ENCODE measurements around the gene ZCCHC9. TPM values are rescaled to one million over a fixed set of nuclear protein-coding genes. Genes with fewer than 3 reads are reported as not detected.

Gene ZCCHC9
- total RNA-seq, 6 experiments from 2014 or later, result 14.9 to 19.1 (median 17.2) TPM

DNA sequence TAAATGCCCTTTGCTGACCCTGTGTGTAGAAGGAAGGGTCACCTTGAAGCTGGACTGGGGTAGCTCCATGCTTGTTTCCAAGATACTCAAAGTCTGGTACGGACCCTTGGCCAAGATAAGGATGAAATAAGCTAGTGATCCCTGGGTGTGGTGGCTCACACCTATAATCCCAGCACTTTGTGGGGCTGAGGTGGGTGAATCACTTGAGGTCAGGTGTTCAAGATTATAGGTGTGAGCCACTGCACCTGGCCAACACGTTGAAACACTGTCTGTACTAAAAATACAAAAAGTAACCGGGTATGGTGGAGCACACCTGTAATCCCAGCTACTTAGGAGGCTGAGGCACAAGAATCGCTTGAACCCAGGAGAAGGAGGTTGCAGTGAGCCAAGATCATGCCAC lies 59.3 kb downstream of the ZCCHC9 start:
- H3K27me3 ChIP-seq, result no peaks in the 10 kb centered on the region
- H3K36me3 ChIP-seq, result peaks cover 0 to 14% (median 4%) of the 10 kb centered on the region in 4 donors
- H3K4me1 ChIP-seq, result peaks cover 0 to 92% (median 32%) of the 10 kb centered on the region in 4 donors
- intact Hi-C loops (cut with DNase I), result no loop called here
- no peaks in the 10 kb centered on the region for H3K9me3 ChIP-seq
- no peak overlapping the region for H3K4me3 ChIP-seq
- H3K27ac ChIP-seq, result peak overlapping the region in 2 of 3 donors; percentile 84 to 91
- ATAC-seq, result no peak
- no peak for DNase-seq
- WGBS (ENCODE audit: insufficient coverage, low coverage, low lambda C conversion rate, missing lambda C conversion rate), result 76% methylated on average over 3 of the region's 4 CpGs
- TF ChIP-seq, protein P1, sequence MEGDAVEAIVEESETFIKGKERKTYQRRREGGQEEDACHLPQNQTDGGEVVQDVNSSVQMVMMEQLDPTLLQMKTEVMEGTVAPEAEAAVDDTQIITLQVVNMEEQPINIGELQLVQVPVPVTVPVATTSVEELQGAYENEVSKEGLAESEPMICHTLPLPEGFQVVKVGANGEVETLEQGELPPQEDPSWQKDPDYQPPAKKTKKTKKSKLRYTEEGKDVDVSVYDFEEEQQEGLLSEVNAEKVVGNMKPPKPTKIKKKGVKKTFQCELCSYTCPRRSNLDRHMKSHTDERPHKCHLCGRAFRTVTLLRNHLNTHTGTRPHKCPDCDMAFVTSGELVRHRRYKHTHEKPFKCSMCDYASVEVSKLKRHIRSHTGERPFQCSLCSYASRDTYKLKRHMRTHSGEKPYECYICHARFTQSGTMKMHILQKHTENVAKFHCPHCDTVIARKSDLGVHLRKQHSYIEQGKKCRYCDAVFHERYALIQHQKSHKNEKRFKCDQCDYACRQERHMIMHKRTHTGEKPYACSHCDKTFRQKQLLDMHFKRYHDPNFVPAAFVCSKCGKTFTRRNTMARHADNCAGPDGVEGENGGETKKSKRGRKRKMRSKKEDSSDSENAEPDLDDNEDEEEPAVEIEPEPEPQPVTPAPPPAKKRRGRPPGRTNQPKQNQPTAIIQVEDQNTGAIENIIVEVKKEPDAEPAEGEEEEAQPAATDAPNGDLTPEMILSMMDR (IDR thresholded peaks at IDR 0.05), result no peak
- no peak for TF ChIP-seq POLR2A (IDR thresholded peaks at IDR 0.05)

DNA sequence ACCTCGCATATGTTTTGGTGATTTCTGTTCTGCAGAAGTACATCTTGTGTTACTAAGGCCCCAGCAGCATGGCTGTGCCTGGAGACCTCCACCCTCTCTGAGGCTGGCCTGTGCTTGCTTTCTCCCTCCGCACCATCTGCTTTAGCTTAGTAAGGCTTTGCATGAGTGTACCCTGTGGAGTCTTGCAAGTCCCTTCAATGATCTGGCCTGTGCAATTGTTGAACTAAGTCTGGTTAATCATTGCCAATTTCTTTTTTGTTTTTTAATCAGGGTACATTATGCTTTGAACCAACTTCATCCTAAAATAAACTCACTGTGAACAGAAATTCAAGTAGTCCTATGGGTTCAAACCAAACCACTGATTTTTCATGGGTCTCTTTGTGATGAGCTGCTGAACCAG lies 60.2 kb downstream of the ZCCHC9 start:
- 54% methylated on average over 2 of the region's 2 CpGs for WGBS (ENCODE audit: insufficient coverage, low coverage, low lambda C conversion rate, missing lambda C conversion rate)
- ATAC-seq, result peak; percentile 55 to 78 (median 70)
- TF ChIP-seq, protein P1 (IDR thresholded peaks at IDR 0.05), result no peak
- TF ChIP-seq POLR2A (IDR thresholded peaks at IDR 0.05), result no peak
- Histone ChIP-seq H3K4me1 (peaks cover 0 to 84% (median 28%) of the 10 kb centered on the region in 4 donors), H3K36me3 (peaks cover 0 to 14% (median 4%) of the 10 kb centered on the region in 4 donors), H3K27ac (peak overlapping the region in 2 of 3 donors; percentile 84 to 91), H3K4me3 (no peak overlapping the region), H3K27me3 (no peaks in the 10 kb centered on the region), H3K9me3 (no peaks in the 10 kb centered on the region)
- no peak for DNase-seq
- intact Hi-C loops (cut with DNase I), result no loop called here

Other genes with a start within 250 kb of the ZCCHC9 start
- gene CKMT2, start 68.3 kb upstream of the ZCCHC9 start, total RNA-seq, result 1 to 10 TPM in 2 of 6 experiments, under 1 TPM in 4; 0.39 to 1.8 (median 0.80) TPM
- 100 to 1,000 TPM in 2 of 6 experiments, 10 to 100 TPM in 4; 50.5 to 115 (median 67.5) TPM for gene ACOT12, start 92.5 kb downstream of the ZCCHC9 start, total RNA-seq

Data from right lobe of liver (tissue), 6 donors.